NCI-H82 (cell line): ENCODE measurements around the gene CABLES2.

Experiments
- DNase-seq: peaks from one replicate; lab custom pipeline; 2025; lab: John Stamatoyannopoulos, UW

The CABLES2 gene

DNA sequence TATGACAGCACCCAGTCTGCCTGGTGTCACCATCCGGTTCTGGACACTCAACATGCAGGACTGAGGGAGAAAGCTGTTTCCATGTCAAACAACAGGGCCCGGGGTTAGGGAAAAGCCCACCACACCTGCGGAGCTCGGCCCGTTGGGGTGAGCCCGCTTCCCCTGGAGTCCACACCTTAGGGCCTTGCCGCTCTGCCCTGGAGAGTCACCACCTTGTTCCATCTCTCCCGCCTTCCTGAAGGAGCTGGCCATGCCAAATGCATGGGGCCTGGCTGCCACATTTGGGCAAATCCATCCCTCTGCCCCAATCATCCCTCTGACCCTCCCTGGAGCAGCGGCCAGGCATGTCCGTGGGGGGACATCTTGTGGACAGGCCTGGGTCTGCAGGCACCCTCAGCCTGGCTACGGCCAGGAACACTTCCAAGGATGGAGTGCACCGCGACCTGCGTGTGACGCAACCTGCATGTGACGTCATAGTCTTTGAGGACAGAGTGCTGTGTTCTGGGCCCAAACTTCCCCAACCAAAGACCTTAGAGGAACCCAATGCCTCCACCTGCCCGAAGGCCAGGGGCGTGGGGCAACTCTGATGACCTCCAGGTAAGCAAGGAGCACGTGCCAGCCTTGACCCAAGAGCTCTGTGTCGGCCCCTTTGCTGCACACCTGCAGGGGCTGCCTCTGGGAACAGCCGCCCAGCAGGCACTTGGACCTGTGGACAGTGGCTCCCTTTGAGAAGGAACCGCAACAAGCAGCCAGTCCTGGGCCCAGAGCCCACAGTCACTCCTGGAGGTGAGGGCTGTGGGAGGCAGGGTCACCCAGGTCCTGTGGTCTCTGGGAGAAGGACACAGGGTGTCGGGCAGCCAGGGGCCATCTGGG is 1.7 kb downstream of the CABLES2 start:
- DNase-seq = peak; percentile 42

DNA sequence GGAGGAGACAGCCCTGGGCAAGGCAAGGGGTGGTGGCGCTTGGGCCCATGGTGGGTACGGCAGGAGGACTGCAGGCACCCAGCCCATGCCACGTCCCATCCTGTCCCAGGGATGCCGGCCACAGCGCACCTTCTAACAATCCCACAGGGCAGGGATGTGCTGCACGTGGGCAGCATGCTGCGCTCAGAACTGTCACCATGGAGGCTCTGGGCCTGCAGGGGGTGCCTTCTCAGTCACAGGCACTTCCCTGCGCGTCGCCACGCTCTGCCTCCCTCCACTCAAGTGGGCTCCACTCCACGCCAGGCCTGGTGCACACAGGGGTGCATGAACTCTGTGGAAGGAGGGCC is 2.4 kb downstream of the CABLES2 start:
- DNase-seq = no peak

DNA sequence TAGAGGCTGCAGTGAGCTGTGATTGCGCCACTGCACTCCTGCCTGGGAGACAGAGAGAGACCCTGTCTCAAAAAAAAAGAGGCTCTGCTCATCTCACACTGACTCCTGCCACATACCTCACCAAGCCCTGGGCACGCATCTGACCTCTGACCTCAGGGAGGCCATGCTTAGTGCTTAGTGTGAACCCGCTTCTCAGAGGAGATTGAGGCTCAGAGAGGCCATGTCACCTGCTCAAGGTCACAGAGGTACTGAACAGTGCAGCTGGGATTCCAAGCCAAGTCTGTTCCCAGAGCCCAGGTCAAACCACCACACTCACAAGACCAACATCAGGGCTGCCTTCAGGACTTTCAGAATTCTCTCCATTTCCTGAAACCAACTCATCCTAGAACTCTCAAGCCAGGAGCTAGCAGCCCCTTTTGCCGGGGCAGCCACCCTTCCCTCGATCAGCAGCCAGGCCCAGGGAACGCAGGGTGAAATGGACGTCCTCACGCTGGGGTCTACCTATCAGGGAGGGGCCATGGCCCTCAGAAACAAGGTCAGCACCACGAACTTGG is 2.9 kb downstream of the CABLES2 start:
- no peak for DNase-seq

DNA sequence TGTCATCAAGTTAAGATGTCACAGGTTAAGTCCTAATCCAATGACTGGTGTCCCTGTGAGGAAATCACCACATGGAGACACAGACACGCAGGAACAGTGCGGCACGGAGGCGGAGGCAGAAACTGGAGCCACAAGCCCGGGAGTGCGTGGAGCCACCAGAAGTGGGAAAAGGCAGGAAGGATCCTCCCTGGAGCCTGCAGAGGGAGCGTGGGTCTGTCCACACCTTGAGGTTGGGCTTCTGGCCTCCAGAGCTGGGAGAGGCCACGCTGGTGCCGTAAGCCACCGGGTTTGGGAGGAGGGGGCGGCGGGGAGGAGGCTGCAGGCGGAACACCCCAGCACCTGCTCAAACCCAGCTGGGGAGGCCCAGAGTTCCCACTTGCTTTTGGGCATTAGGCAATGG is 3.8 kb downstream of the CABLES2 start:
- DNase-seq = peak; percentile 47

DNA sequence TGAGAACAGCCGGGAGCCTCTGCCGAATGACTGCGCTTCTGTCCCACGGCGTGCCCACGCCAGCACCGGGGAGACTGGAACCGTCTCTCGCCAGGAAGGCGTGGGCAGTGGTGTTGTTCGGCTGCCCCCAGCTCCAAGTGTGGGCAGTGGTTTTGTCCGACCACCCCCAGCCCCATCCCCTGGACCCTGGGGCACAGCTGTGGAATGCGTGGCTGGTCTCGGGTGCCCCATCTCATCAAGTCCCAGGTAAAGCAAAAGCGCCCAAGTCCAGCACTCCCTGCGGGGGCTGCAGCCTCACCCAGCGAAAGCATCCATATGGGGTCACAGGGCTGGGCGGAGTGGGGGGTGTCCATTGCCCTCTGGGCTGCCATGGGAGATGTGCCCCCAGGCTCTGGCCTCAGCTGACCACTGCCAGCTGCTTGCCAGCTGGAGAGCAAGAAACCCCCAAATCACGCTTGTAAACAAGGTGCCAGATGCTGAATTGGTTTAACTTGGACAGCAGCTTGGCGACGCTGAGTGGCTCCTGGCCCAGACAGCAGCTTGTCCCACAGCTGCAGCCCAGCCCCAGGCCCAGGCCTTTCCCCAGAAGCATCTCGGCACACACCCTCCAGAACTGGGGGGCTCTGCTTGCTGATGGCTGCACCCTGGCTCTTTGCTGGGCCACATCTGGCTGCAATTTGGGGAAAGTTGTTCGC is 4.5 kb downstream of the CABLES2 start:
- DNase-seq = peak; percentile 74

DNA sequence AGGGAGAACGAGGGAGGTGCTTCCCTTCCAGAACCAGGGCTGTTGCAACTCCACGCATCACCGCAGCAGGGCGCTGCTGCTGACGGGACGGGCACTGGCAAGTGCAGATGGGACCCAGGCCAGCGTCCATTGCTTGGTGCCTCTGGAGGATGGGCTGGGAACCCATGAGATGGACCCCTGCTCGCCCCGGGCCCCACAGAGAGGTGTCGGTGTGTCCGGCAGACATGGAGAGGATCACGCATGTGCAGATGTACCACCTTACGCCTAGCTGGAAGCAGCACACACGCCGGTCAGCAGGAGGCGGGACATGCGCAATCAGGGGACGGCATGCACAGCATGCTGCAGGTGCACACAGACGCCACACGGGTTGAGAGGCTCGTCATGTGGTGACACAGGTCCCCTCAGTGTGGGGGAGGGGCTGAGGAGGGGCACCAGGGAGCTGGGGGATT is 5.7 kb downstream of the CABLES2 start:
- peak; percentile 53 for DNase-seq

DNA sequence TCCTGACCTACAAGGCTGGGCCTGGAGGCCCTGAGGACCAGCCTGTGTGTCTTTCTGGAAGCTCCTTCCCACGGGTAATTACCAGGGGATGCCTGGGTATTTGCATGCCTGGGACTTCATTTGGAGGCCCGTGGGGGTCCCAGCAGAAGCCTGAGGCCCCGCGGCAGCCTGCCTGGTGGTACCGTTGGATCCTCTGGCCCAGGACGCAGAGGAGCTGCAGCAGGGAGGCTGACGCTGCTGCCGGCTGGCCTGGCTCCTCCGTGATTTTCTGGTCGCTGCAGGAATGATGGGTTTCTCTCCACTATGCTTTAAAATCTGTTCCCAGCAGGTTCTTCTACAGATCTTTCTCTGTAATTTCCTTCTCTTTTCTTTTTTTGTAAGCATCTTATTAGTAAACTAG is 6.5 kb downstream of the CABLES2 start:
- DNase-seq = no peak

DNA sequence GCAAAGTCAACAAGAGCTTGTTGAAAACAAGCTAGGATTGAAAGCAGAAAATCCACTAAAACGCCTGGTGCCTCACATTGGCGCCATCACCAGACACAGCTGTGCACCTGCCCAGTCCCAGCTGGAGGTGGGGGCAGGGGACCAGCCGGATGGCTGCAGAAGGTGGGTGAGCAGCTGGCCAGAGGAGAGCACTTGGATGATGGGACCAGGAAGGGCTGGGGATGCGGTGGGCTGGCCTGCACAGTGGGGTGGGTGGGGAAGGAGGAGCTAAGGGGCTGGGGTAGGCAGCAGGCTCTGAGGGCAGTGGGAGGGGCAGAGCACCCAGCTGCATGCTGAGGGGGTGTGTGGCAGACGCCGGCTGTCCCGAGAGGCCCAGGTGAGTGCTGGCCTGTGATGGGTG is 7.1 kb downstream of the CABLES2 start:
- DNase-seq = peak; percentile 80

DNA sequence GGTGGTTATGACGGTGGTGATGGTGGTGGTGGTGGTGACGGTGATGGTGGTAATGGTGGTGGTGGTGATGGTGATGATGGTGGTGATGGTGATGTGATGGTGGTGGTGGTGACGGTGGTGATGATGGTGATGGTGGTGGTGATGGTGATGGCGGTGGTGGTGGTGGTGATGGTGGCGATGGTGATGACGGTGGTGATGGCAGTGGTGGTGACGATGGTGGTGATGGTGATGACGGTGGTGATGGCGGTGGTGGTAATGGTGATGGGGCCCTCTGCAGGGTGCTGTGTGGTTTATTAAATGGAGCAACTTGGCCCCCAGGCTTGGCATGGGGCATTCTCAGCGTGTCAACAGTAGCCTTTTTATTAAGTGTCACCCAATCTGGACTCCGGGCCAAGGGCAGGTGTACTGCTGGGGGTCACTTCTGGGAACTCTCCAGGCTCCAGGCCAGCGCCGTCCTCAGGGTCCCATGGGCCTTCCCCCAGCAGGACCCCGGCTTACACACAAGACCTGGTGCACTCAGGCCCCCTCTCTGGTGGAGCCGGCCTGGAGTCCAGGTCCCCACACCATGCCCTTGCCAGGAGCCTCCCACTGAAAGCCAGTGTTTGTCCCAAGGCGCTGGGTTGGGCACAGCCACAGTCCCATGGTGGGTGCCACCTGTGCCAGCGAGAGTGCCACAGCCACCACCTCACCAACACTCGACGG is 8.8 kb downstream of the CABLES2 start:
- no peak for DNase-seq

DNA sequence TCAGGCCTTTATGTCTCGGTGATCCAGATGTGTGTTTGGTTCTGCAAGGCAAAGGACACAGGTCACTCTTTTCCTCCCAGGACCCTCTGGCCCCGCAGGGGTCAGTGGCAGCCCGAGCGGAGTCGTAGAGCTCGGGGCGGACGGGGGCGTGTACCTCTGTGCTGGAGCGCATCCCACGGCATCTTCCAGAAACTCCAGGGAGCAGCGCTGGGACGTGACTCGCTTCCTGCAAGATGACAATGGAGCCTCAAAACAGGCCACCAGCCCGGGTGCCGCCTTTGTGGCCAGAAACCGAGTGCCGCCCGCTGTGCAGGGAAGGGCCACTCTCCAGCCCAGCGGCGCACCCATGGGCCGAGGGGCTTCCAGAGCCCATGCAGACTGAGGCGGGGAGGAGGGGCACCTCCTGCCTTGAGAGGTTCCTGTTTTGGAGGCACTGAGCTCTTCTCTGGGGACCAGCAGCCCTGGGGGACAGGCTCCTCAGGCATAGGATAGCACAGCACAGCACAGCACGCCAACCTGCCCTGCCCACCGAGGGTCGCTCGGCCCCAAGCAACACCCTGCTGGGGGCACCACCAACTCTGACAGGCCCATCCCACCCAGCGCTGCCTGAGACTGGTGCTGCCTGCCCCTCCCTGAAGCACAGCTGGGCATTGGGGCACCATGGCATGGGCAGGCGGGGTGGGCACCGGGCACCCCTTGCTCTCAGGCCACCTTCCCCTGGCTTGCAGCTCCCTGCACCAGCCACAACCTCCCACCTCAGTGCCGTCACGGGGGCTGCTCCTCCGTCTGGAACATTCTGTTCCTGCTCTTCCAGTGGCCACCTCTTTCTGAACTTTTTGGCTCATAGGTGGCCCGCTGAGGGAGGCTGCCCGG is 10.5 kb downstream of the CABLES2 start:
- no peak for DNase-seq

DNA sequence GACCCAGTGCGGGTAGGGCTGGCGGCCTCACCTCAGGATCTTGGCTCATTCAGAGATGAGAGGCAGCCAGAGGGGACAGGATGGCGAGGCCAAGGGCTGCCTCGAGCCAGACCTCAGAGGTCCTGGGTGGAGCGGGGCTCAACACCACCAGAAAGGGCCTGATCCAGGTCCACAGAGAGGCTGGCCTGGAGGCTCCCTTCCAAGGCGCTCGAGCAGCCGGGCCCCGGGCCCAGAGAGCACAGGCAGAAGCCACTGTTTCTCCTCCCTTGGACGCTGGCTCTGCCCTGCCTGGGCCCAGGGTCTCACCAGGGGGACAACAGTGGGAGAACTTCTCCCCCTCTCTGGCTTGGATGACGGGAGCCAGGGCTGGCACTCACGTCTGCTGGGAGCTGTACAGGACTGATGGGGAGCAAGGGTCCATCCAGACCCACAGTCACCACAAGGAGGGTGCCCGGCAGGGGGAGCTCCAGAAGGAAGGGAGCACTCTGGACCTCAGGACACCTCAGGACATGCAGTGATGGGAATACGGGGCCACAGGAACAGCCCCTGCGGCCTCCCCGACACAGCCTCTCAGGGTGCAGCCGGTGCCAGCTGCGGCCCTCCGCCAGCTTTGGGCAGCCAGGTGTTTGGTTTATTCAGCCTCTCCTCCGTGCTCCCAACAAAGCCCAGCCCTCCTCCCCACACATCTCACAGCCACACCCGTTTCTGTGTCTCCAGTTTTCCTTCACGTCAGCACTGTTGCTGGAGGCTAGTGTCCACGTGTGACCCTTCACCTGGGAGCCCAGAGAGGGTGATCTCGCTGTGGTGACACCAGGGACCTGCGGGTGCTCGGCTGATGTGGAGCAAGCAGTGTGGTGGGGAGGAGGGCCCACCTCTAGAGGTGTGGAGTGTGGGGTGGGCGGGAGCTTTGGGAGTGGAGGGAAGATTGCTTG is 11.5 kb downstream of the CABLES2 start:
- peak; percentile 29 for DNase-seq

DNA sequence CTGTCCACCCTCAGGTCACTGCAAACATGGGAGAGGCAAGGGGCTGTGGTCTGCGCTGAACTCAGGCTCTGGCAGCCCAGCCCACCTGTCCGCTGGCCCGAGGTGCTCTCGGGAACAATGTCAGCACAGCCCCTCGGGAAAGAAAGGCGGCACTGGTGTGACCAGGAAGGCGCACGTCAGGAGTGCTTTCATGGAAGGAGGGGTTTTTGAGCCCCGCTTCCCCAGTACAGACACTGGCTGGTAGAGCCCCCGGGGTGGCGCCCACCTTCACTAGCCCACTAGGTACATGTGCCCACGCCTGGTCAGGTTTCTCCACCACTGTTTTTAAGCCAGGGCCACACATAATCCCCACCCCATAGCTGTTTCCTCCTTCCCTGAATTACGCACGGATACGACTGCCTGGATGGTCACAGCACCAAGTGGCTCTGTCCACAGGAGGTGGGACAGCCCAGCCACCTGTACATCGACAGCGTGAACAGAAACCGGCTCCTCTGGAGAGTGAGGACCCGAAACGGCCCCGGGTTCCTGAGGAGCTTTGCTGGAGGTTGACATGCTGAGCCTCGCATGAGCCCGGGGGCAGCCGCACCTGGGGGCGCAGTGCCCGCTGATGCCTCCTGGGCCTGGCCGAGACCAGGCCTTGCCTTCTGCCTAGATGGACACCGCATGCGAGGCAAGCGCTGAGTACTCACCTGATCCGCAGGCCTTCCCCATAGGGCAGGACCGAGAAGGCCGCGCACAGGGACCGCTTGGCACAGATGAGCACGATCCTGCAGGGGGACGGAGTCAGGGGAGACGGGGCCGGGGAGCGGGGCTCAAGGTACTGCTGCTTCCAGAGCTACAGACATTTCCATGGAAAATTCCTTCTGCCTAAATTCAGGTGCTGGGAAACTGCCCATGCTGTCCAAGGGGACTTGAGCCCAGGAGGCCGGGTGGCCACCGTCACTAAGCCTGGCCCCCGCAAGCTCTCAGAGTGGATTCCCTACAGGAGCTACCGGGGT is 12.5 kb downstream of the CABLES2 start:
- DNase-seq = no peak

DNA sequence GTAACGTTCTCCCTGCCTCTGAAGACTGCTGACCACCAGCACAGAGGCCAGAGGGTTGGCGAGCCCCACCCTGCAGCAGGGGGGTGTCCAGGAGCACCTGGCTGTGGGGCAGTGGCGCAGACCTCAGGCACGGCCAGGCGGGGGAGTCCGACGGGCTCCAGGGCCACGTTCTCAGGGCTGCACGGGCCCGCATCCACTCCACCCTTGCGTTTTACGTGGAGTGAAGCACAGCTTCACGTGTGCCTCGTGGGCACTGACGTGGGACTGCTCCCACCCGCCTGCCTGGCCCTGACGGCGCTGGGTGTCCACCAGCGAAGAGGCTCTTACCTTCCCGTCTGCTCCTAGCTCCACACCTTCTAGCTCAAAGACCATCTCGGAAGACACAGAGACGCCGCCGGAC is 13.3 kb downstream of the CABLES2 start:
- DNase-seq = no peak

DNA sequence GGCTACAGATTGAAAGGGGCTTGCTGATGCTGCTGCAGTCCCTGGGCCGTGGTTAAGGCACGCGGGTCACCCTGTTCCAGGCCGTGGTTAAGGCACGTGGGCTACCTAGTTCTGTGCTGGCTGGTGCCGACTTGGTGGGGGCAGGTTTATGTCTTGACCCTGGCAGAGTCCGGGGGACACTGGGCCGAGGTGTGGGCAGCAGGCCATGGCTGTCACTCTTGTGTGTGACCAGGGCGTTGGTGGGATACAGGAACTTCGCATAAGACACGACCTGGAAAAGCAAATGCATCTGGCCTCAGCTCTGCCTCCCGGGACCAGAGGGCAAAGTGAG is 13.8 kb downstream of the CABLES2 start:
- no peak for DNase-seq

DNA sequence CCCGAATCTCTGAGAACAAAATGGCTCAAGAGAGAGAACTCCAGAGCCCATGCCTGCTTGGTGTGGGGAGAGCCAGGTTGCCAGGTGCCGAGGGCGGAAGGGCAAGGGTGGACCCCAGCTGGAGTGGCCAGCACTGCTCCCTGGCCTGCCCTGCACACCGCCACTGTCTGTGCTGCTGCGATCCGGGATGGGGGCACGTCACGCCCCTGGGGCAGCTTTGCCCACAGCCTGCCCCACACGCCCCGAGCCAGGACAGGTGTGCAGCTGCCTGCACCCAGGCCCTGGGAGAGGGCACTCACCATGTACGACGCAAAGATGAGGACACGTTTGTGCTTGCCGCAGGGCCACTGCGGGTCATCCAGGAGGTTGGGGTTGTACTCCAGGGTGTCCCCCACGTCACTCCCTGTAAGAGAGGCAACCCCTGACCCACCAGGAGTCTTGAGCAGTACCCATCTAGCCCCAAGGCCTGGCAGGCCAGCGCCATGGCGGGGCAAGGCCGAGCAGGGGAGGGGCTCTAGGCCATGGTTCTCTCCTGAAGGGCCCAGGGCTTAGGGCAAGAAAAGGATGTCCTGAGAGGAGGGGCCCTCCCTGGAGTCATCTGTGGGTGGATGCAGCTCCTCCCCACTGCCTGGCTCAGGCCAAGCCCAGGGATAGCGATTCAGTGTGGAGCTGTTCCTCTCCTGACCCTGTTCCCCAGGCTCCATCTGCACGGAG is 14.3 kb downstream of the CABLES2 start:
- DNase-seq = no peak

DNA sequence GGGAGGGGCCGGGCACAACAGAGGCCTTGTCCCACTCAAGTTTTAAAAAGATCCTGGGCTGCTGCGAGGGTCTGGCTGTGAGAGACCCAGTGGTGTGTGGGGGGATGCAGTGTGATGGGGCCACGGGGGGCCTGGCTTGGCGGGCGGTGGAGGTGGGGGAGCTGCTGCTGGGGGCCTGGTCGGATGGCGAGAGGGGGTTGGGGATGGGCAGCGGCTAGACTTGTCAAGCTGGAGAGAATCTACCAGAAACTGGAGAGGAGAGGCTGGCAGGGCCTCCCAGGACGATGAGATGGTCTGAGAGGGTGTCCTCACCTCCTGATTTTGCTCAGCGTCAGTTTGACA is 15.0 kb downstream of the CABLES2 start:
- DNase-seq = no peak

DNA sequence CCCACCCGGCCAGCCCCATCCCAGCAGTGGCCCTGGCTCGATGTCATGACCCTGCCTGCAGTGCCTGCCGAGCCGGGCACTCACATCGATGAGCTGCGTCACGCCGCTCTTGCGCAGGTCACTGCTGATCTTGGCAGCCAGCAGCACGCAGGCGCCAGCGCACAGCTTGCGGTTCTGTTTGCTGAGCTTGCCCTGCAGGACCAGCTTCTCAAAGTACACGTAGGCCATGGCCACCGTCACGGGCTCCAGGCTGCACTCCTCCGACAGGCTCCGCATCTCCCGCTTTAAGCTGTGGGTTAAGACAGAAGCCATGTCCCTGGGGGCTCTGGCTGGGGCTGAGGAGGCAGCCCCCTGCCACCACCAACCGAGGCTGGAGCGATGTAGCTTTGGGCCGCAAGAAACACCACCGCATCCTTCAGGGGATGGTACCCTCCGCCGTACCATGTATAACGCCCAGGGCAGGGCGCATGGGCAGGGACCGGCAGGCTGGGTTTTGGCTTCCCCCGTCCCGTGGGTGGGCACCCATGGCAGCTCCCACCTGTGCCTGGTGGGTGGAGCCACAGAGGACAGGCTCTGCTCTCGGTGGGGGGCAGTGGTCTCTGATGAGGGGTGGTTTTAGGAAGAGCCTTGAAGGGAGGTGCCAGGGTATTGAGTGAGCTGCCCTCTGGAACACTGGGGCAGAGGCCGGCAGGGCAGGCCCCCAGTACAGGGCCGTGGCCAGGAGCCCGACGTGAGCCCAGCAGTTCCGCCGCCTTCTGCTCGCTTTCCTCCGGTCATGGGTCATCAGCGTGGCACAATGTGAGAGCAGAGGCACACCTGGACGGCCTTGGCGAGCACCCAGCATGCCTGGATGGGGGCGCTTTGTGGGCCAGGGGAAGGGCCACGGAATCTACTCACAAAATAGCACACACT is 15.7 kb downstream of the CABLES2 start:
- no peak for DNase-seq
